Liver (tissue), 3 donors: ENCODE data around the gene APBB1IP.

Experiments used
- EGR1 ChIP-seq, 2 donors: IDR thresholded peaks; 2 replicates each; pipeline ENCODE4 v1.6.1; 2016 to 2018; ENCODE audit warnings: antibody characterized with exemption in 2 of 2, low read depth in 2 of 2
- GABPA ChIP-seq, 2 donors: IDR thresholded peaks in 1 of 2; conservative IDR thresholded peaks in 1 of 2; 2 replicates each; pipeline ENCODE4 v1.6.1; 2016; ENCODE audit warnings: antibody characterized with exemption in 2 of 2, mild to moderate bottlenecking in 1 of 2, moderate library complexity in 1 of 2
- JUND ChIP-seq, 2 donors: IDR thresholded peaks; 2 replicates each; pipeline ENCODE4 v1.6.1; 2016; ENCODE audit warnings: antibody characterized with exemption in 2 of 2
- NR2F2 ChIP-seq: IDR thresholded peaks from 2 replicates; pipeline ENCODE4 v1.6.1; 2016; ENCODE audit warnings: antibody characterized with exemption
- RAD21 ChIP-seq, 2 donors: IDR thresholded peaks; 2 replicates each; pipeline ENCODE4 v1.6.1; 2016; ENCODE audit warnings: antibody characterized with exemption in 2 of 2, mild to moderate bottlenecking in 2 of 2
- SP1 ChIP-seq: IDR thresholded peaks from 2 replicates; pipeline ENCODE4 v1.6.1; 2018; ENCODE audit warnings: antibody characterized with exemption, mild to moderate bottlenecking
- TAF1 ChIP-seq: conservative IDR thresholded peaks from 2 replicates; pipeline ENCODE4 v1.6.1; 2016; ENCODE audit warnings: antibody characterized with exemption, mild to moderate bottlenecking
- YY1 ChIP-seq: IDR thresholded peaks from 2 replicates; pipeline ENCODE4 v1.6.1; 2016; ENCODE audit warnings: antibody characterized with exemption, mild to moderate bottlenecking
- TF ChIP-seq, protein P1 (sequence below): fragments of 150-350 bp; IDR thresholded peaks from 2 replicates; pipeline ENCODE4 v1.5.1; 2017; ENCODE audit warnings: improper control_type of control experiment, low read depth, low read length; ENCODE audit not compliant: missing input control
- TF ChIP-seq, protein P2 (sequence below): IDR thresholded peaks from 2 replicates; pipeline ENCODE4 v1.6.1; 2016; ENCODE audit warnings: antibody characterized with exemption, mild to moderate bottlenecking
- TF ChIP-seq, protein P3 (sequence below): IDR thresholded peaks from 2 replicates; pipeline ENCODE4 v1.6.1; 2016; ENCODE audit warnings: antibody characterized with exemption
- donor health status: healthy.
- donor health status: healthy.

DNA sequence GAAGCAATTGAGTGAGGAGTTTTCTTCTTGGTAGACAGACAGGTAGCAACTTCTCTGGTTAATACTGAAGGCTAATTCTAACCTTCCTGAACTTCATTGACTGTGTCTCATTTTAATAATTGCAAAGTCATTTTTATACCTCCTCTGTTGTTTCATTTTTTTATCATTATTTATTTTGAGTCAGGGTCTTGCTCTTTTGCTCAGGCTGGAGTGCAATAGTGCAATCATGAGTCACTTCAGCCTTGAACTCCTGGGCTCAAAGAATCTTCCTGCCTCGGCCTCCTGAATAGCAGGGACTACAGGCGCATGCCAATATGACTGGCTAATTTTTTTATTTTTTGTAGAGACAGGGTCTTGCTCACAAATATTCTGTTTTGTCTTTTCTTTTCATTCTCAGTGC, 45.4 kb downstream of the APBB1IP start:
- no peak for TF ChIP-seq RAD21 (IDR thresholded peaks at IDR 0.05)
- TF ChIP-seq, protein P1, sequence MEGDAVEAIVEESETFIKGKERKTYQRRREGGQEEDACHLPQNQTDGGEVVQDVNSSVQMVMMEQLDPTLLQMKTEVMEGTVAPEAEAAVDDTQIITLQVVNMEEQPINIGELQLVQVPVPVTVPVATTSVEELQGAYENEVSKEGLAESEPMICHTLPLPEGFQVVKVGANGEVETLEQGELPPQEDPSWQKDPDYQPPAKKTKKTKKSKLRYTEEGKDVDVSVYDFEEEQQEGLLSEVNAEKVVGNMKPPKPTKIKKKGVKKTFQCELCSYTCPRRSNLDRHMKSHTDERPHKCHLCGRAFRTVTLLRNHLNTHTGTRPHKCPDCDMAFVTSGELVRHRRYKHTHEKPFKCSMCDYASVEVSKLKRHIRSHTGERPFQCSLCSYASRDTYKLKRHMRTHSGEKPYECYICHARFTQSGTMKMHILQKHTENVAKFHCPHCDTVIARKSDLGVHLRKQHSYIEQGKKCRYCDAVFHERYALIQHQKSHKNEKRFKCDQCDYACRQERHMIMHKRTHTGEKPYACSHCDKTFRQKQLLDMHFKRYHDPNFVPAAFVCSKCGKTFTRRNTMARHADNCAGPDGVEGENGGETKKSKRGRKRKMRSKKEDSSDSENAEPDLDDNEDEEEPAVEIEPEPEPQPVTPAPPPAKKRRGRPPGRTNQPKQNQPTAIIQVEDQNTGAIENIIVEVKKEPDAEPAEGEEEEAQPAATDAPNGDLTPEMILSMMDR = no peak
- TF ChIP-seq, protein P2, sequence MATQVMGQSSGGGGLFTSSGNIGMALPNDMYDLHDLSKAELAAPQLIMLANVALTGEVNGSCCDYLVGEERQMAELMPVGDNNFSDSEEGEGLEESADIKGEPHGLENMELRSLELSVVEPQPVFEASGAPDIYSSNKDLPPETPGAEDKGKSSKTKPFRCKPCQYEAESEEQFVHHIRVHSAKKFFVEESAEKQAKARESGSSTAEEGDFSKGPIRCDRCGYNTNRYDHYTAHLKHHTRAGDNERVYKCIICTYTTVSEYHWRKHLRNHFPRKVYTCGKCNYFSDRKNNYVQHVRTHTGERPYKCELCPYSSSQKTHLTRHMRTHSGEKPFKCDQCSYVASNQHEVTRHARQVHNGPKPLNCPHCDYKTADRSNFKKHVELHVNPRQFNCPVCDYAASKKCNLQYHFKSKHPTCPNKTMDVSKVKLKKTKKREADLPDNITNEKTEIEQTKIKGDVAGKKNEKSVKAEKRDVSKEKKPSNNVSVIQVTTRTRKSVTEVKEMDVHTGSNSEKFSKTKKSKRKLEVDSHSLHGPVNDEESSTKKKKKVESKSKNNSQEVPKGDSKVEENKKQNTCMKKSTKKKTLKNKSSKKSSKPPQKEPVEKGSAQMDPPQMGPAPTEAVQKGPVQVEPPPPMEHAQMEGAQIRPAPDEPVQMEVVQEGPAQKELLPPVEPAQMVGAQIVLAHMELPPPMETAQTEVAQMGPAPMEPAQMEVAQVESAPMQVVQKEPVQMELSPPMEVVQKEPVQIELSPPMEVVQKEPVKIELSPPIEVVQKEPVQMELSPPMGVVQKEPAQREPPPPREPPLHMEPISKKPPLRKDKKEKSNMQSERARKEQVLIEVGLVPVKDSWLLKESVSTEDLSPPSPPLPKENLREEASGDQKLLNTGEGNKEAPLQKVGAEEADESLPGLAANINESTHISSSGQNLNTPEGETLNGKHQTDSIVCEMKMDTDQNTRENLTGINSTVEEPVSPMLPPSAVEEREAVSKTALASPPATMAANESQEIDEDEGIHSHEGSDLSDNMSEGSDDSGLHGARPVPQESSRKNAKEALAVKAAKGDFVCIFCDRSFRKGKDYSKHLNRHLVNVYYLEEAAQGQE = no peak
- TF ChIP-seq EGR1 (IDR thresholded peaks at IDR 0.05; ENCODE audit: low read depth in 2 of 2) = no peak
- TF ChIP-seq, protein P3, sequence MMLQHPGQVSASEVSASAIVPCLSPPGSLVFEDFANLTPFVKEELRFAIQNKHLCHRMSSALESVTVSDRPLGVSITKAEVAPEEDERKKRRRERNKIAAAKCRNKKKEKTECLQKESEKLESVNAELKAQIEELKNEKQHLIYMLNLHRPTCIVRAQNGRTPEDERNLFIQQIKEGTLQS = no peak
- no peak for TF ChIP-seq JUND (IDR thresholded peaks at IDR 0.05)
- TF ChIP-seq YY1 = no peak
- TF ChIP-seq NR2F2 = no peak
- TF ChIP-seq GABPA (IDR thresholded peaks at IDR 0.05 in 1 of 2, conservative IDR thresholded peaks at IDR 0.05 in 1 of 2) = no peak
- no peak for TF ChIP-seq SP1
- TF ChIP-seq TAF1 = no peak
